B cell (primary cell): ENCODE results near the gene SAMSN1. TPM values are rescaled to one million over a fixed set of nuclear protein-coding genes. Genes with fewer than 3 reads are reported as not detected.

ENCODE experiments used
- ATAC-seq: fragments of 200-7000 bp; cut with Tn5 transposase; one replicate; pipeline ENCODE4 v1.10.0; 2021; ENCODE audit warnings: low read depth, mild to moderate bottlenecking, moderate number of reproducible peaks, moderate library complexity
- CTCF ChIA-PET: fragments of 350-600 bp; sonication (Branson Sonifier 250); formaldehyde crosslinking; loops from one replicate; lab custom pipeline; 2021; ENCODE audit warnings: antibody characterized with exemption, inconsistent platforms; lab: Charles Lee
- POLR2A ChIA-PET: fragments of 350-600 bp; sonication (Branson Sonifier 250); formaldehyde crosslinking; loops from one replicate; lab custom pipeline; 2021; ENCODE audit warnings: antibody characterized with exemption; lab: Charles Lee
- DNase-seq: peaks from one replicate; pipeline ENCODE4 v3.0.0; 2013
- H2AFZ ChIP-seq: 2 replicates; pipeline ENCODE4 v1.6.1; 2012; ENCODE audit warnings: mild to moderate bottlenecking, low read depth, low read length; ENCODE audit not compliant: insufficient read depth, poor library complexity, severe bottlenecking
- H3K27ac ChIP-seq, 2 donors: 1 replicate in 1 of 2; 2 replicates in 1 of 2; pipeline ENCODE4 v1.5.1; 2012 to 2013; ENCODE audit warnings: low read length in 2 of 2, mild to moderate bottlenecking in 2 of 2, moderate library complexity in 1 of 2
- H3K27me3 ChIP-seq, 4 experiments: fragments of 200-600 bp in 1 of 4; sonication (generic) in 1 of 4; replicated peaks in 1 of 4; 1 replicate in 2 of 4; 2 replicates in 2 of 4; pipeline versions ENCODE4 v1.6.1 to v1.7.0; 2013 to 2016; ENCODE audit warnings: low read length in 3 of 4, mild to moderate bottlenecking in 2 of 4, mixed read lengths in 1 of 4, moderate library complexity in 1 of 4; ENCODE audit not compliant: insufficient read depth in 4 of 4, control insufficient read depth in 3 of 4; ENCODE audit errors: control extremely low read depth in 1 of 4
- H3K36me3 ChIP-seq, 2 experiments: replicated peaks in 1 of 2; 1 replicate in 1 of 2; 2 replicates in 1 of 2; pipeline versions ENCODE4 v1.6.1 to v1.7.1; 2013; ENCODE audit warnings: low read length in 1 of 2; ENCODE audit not compliant: insufficient read depth in 2 of 2, control insufficient read depth in 1 of 2; ENCODE audit errors: control extremely low read depth in 1 of 2, extremely low read depth in 1 of 2
- H3K4me1 ChIP-seq, 2 donors: fragments of 200-600 bp in 1 of 2; sonication (generic) in 1 of 2; 1 replicate in 1 of 2; 2 replicates in 1 of 2; pipeline versions ENCODE4 v1.5.1 to v1.6.1; 2013 to 2017; ENCODE audit warnings: low read length in 2 of 2; ENCODE audit not compliant: control insufficient read depth in 2 of 2, insufficient read depth in 2 of 2
- H3K4me2 ChIP-seq: replicated peaks from 2 replicates; pipeline ENCODE3; 2012; ENCODE audit warnings: mild to moderate bottlenecking, low read depth, low read length; ENCODE audit not compliant: poor library complexity, severe bottlenecking
- H3K4me3 ChIP-seq, 5 experiments: fragments of 200-600 bp in 1 of 5; sonication (generic) in 1 of 5; 1 replicate in 3 of 5; 2 replicates in 2 of 5; pipeline versions ENCODE4 v1.5.1 to v1.7.0; 2011 to 2016; ENCODE audit warnings: low read length in 4 of 5, mild to moderate bottlenecking in 4 of 5, low read depth in 2 of 5, control low read depth in 1 of 5, moderate library complexity in 1 of 5; ENCODE audit not compliant: insufficient read depth in 1 of 5; ENCODE audit errors: control extremely low read depth in 1 of 5, extremely low read depth in 1 of 5
- H3K79me2 ChIP-seq: fragments of 200-600 bp; sonication (generic); one replicate; pipeline ENCODE4 v1.6.0; 2016; ENCODE audit warnings: low read length; ENCODE audit not compliant: control insufficient read depth, insufficient read depth
- H3K9ac ChIP-seq: fragments of 200-600 bp; sonication (generic); 2 replicates; pipeline ENCODE4 v1.6.1; 2017; ENCODE audit warnings: mild to moderate bottlenecking, low read length, moderate library complexity
- H3K9me3 ChIP-seq, 3 donors: one replicate each; pipeline versions ENCODE4 v1.6.1 to v1.7.1; 2013; ENCODE audit warnings: low read length in 2 of 3; ENCODE audit not compliant: control insufficient read depth in 2 of 3, insufficient read depth in 1 of 3; ENCODE audit errors: control extremely low read depth in 1 of 3
- H4K20me1 ChIP-seq: 2 replicates; pipeline ENCODE4 v1.6.0; 2012; ENCODE audit warnings: mild to moderate bottlenecking, low read length; ENCODE audit not compliant: insufficient read depth, control insufficient read depth, poor library complexity, severe bottlenecking
- H3K27ac Mint-ChIP-seq: one replicate; pipeline ENCODE4 v1.8.0; 2021; ENCODE audit warnings: mixed read lengths
- H3K27me3 Mint-ChIP-seq: one replicate; pipeline ENCODE4 v1.8.0; 2021; ENCODE audit warnings: mixed read lengths
- H3K4me1 Mint-ChIP-seq: one replicate; pipeline ENCODE4 v1.8.0; 2021; ENCODE audit warnings: mixed read lengths
- H3K4me3 Mint-ChIP-seq: one replicate; pipeline ENCODE4 v1.8.0; 2021; ENCODE audit warnings: mixed read lengths
- H3K9me3 Mint-ChIP-seq: one replicate; pipeline ENCODE4 v1.8.0; 2022; ENCODE audit warnings: mixed read lengths; ENCODE audit not compliant: insufficient read depth
- EZH2 ChIP-seq: IDR thresholded peaks from 2 replicates; pipeline ENCODE4 v1.6.1; 2012; ENCODE audit warnings: borderline replicate concordance, low read depth, mild to moderate bottlenecking, moderate library complexity, low read length; ENCODE audit not compliant: insufficient read depth, poor library complexity, severe bottlenecking
- WGBS: methylation state at CpG from one replicate; pipeline ENCODE4 v1.1.5; 2013; ENCODE audit warnings: missing lambda C conversion rate; ENCODE audit not compliant: insufficient coverage; 5-methylcytosine and 5-hydroxymethylcytosine counted together
- intact Hi-C: fragments of 100-400 bp; cut with micrococcal nuclease; formaldehyde crosslinking; loops from one replicate; pipeline ENCODE4 v1.10.0; 2022
- polyA plus RNA-seq: library from polyadenylated mRNA; depleted of rRNA; stranded (reverse); fragments of >200 nt; gene quantifications from 2 replicates; pipeline ENCODE4 v1.2.3, GENCODE V29; 2012
- total RNA-seq, 2 donors: library from RNA; stranded (reverse); fragments of 120-200 nt in 1 of 2; gene quantifications; 1 replicate in 1 of 2; 2 replicates in 1 of 2; pipeline versions ENCODE4 v1.2.3 to v1.2.4, GENCODE V29; 2013 to 2022
- TF ChIP-seq, protein P1 (sequence below): fragments of 200-600 bp; IDR thresholded peaks from one replicate; pipeline ENCODE4 v1.8.0; 2022; ENCODE audit warnings: antibody characterized with exemption, mild to moderate bottlenecking

Gene SAMSN1
- total and polyA plus RNA-seq, 2 donors (not counting 1 experiment from before 2014, with no cell fraction given), result 8.7 to 53.1 TPM

DNA sequence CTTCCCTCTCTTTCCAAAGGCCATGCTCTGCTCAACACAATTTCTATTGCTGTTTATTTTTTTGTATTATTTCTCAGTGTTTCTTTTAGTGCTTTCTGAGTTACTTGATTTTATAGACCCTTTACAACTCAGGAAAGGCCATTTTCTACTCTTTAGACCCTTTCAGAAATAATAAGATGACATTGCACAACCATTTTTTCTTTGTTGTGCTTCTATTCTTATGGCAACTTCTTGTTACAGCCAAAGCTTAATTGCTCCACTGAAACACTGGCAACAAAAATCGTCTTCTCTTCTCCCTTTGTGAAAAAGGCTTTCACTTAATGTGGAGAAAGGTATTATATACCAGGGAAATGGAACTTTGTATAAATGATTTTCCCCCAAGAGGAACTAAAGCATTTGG is 39.0 kb upstream of the SAMSN1 start:
- no peaks in the 10 kb centered on the region for H3K36me3 ChIP-seq
- ATAC-seq, result no peak
- H4K20me1 ChIP-seq, result no peaks in the 10 kb centered on the region
- intact Hi-C loops, result no loop called here
- no peak overlapping the region for H3K9ac ChIP-seq
- Mint-ChIP-seq H3K27me3 (no peaks in the 10 kb centered on the region), H3K4me1 (peaks cover 7% of the 10 kb centered on the region), H3K4me3 (no peak overlapping the region), H3K9me3 (peaks cover 3% of the 10 kb centered on the region), H3K27ac (no peak overlapping the region)
- CTCF ChIA-PET, result no interaction called here
- H2AFZ ChIP-seq, result no peak overlapping the region
- no peak overlapping the region for H3K4me3 ChIP-seq
- peaks cover 0 to 2% of the 10 kb centered on the region in 2 donors for H3K4me1 ChIP-seq
- H3K4me2 ChIP-seq, result no peak overlapping the region
- WGBS, result no CpG with 5 or more reads among the region's 1 CpG
- DNase-seq, result no peak
- H3K27ac ChIP-seq, result no peak overlapping the region
- POLR2A ChIA-PET, result no interaction called here
- TF ChIP-seq EZH2, result no peak
- no peaks in the 10 kb centered on the region for H3K27me3 ChIP-seq
- no peaks in the 10 kb centered on the region for H3K79me2 ChIP-seq
- H3K9me3 ChIP-seq, result no peaks in the 10 kb centered on the region

DNA sequence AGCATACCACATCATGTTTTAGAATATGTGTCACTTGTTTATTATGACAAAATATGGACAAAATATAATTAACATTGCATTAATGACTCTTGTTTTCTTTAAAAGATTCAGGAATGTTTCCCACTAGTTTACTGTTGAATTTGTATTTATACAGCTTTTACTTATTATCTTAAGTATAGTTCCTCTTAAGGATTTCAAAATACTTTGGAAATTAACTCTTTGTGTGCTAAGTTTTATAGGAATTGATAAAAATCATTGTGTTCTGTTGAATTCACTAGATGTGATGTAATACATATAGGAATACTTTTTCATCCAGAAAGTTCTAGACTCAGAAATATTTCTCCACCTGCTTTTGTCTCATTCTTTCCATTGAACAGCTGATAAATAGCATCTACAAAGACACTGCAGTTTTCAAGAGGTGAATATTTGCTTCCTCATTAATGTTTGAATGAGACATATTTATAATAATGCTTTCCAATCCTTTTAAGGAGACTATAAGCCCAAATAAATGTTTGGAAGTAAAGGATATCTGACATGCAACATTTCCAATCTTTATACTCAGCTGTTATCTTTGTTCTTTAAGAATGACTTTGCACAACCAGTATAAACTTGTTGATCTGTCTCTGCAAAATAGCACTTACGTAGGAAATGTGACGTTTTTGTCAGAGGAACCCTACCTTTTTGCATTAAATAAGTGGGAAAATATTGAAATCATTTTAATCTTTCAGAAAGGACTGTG is 38.4 kb upstream of the SAMSN1 start:
- H3K4me3 Mint-ChIP-seq, result no peak overlapping the region
- peaks cover 1% of the 10 kb centered on the region for H3K4me1 Mint-ChIP-seq
- intact Hi-C loops, result no loop called here
- no peaks in the 10 kb centered on the region for H3K79me2 ChIP-seq
- H3K36me3 ChIP-seq, result no peaks in the 10 kb centered on the region
- WGBS, result no CpG with 5 or more reads among the region's 2 CpGs
- H3K4me2 ChIP-seq, result no peak overlapping the region
- H3K4me3 ChIP-seq, result no peak overlapping the region
- TF ChIP-seq, protein P1, sequence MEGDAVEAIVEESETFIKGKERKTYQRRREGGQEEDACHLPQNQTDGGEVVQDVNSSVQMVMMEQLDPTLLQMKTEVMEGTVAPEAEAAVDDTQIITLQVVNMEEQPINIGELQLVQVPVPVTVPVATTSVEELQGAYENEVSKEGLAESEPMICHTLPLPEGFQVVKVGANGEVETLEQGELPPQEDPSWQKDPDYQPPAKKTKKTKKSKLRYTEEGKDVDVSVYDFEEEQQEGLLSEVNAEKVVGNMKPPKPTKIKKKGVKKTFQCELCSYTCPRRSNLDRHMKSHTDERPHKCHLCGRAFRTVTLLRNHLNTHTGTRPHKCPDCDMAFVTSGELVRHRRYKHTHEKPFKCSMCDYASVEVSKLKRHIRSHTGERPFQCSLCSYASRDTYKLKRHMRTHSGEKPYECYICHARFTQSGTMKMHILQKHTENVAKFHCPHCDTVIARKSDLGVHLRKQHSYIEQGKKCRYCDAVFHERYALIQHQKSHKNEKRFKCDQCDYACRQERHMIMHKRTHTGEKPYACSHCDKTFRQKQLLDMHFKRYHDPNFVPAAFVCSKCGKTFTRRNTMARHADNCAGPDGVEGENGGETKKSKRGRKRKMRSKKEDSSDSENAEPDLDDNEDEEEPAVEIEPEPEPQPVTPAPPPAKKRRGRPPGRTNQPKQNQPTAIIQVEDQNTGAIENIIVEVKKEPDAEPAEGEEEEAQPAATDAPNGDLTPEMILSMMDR, result no peak
- TF ChIP-seq EZH2, result no peak
- H3K9me3 ChIP-seq, result no peaks in the 10 kb centered on the region
- no peaks in the 10 kb centered on the region for H3K4me1 ChIP-seq
- H2AFZ ChIP-seq, result no peak overlapping the region
- no peaks in the 10 kb centered on the region for H4K20me1 ChIP-seq
- H3K27ac Mint-ChIP-seq, result no peak overlapping the region
- no peaks in the 10 kb centered on the region for H3K27me3 ChIP-seq
- ChIA-PET CTCF (no interaction called here), POLR2A (no interaction called here)
- no peak for ATAC-seq
- no peak overlapping the region for H3K27ac ChIP-seq
- no peaks in the 10 kb centered on the region for H3K27me3 Mint-ChIP-seq
- H3K9me3 Mint-ChIP-seq, result peaks cover 3% of the 10 kb centered on the region
- no peak overlapping the region for H3K9ac ChIP-seq
- DNase-seq, result no peak
